GM18505 (cell line): ENCODE measurements around the gene TTC34.
"Not testable (repeated sequence)": the region's sequence is repeated elsewhere in the genome, so short reads cannot be mapped to it uniquely, and the experiment has no call there.

ENCODE experiments used
- ATAC-seq: cut with Tn5 transposase; IDR thresholded peaks from one replicate; pipeline ENCODE4 v1.9.1; 2021; ENCODE audit not compliant: unreplicated experiment
- POLR2A ChIP-seq: IDR thresholded peaks from 4 replicates; pipeline ENCODE4 v1.6.1; 2011; ENCODE audit warnings: borderline replicate concordance; ENCODE audit not compliant: insufficient read depth, insufficient read length; ENCODE audit errors: extremely low read depth

The TTC34 gene

GRCh38 chr1:2633366-2633935, 168.0 kb downstream of the TTC34 start:
- TF ChIP-seq POLR2A, result no peak
- ATAC-seq, result no peak

- ATAC-seq, result no peak
- TF ChIP-seq POLR2A, result no peak
Observed at GRCh38 chr1:2632561-2633361, 168.7 kb downstream of the TTC34 start, which contains the start of gene MMEL1. Gene MMEL1, minus strand, starts transcription at chr1:2633016. Its CDS starts 3,532 bp downstream, at chr1:2629484.

DNA sequence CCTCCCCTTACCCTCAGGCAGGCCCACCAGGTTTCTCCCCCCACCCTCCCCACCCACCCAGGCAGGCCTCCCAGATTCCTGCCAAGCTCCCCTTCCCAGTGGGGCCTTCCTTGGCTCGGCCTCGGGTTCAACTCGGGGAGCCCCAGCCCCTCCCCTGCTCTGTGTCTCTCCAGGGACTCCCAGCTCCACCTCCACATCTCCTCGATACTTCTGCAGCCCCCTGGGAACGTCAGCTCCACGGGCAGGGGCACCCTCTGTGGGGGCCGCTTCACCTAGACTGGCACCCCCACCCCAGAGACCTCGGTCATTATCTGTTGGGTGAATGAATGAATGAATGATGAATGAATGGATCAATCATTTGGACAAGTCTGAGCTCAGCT, 169.5 kb downstream of the TTC34 start:
- no peak for TF ChIP-seq POLR2A
- ATAC-seq, result no peak

DNA sequence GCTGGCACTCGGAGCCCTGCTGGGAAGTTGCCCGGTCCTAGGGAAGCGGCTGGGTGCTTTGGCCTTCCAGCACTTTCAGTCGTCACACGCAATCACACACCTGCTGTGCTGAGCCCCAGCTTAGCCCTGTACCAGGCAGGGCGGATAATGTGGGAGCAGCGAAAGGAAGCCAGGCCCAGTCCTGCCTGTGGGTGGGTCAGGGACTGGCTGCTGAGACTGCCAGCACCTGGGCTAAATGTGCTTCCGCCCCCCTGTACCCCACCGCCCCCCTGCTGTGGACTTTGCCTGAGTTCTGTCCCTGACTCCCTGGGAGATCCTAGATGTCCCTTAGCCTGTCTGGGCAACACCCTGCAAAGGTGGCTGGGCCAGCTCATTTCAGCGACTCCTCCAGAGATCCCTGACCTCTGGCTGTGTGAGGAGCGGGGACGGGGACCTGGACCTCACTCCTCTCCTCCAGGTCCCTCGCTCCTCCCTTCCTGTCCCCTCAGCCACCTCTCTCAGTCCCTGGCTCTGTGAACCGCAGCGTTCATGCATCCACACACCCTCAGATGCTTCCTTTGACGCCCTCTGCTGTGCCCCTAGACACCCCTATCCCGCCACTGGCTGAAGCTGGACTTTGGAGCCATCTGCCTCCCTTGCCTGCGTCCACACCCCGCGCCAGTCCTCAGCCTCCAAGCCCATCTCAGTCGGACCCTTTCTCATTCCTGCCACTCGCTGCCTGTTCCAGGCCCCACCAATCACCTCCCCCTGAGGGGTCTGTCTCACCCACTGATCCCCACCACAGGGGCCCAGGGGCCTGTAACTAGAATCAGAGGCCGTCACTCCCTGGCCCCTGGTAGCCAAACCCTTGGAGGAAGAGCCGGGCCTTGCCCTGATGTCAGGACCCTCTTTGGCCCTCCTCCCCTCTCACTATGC, 170.1 kb downstream of the TTC34 start:
- no peak for TF ChIP-seq POLR2A
- no peak for ATAC-seq

DNA sequence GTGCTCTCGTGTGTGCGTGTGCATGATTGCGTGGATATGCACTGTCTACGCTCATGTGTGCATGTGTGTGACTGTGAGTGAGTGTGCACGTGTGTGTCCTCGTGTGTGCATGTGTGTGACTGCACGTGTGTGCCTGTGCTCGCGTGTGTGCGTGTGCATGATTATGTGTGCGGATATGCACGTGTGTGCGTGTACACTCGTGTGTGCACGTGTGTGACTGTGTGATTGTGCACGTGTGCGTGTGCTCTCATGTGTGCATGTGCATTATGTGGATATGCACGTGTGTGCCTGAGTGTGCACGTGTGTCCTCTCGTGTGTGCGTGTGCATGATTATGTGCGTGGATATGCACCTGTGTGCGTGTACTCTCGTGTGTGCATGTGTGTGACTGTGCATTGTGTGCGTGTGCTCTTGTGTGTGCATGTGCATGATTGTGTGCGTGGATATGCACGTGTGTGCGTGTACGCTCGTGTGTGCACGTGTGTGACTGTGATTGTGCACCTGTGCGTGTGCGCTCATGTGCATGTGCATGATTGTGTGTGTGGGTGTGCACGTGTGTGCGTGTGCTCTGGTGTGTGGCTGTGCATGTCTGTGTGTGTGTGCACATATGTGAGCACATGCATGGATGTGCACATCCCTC, 170.9 kb downstream of the TTC34 start:
- no peak for ATAC-seq
- no peak for TF ChIP-seq POLR2A

GRCh38 chr1:2629627-2630497, 171.6 kb downstream of the TTC34 start:
- no peak for ATAC-seq
- TF ChIP-seq POLR2A, result no peak

DNA sequence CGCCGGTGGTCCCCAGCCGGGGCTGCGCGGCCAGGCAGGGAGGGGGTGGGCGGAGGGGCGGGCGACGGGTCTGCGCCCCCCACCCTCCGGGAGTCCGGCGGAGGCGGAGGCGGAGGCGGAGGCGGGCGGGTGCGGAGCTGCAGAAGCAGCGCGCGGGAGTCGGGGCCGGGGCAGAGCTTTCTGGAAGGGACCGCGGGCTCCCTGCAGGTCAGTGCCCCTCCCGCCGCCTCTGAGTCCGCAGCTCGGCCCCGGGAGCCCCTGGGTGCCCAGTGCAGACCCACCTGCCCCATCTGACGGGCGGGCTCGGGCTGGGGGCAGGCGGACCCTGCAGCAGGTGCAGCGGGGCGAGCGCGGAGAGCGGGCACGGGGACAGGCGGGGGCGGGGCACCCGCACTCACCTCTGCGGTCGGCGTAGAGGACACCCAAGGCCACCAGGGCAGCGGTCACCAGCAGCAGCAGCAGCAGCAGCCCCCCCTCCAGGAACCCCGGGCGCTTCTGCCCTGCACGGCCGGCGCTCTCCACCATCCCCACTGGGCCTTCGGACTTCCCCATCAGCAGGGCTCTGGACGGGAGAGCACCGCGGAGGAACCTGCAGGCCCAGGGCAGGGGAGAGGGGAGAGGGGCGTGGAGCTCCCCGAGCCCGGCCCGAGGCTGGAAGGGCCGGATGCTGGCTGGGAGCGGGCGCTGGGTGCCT, 172.4 kb downstream of the TTC34 start:
- no peak for ATAC-seq
- no peak for TF ChIP-seq POLR2A

DNA sequence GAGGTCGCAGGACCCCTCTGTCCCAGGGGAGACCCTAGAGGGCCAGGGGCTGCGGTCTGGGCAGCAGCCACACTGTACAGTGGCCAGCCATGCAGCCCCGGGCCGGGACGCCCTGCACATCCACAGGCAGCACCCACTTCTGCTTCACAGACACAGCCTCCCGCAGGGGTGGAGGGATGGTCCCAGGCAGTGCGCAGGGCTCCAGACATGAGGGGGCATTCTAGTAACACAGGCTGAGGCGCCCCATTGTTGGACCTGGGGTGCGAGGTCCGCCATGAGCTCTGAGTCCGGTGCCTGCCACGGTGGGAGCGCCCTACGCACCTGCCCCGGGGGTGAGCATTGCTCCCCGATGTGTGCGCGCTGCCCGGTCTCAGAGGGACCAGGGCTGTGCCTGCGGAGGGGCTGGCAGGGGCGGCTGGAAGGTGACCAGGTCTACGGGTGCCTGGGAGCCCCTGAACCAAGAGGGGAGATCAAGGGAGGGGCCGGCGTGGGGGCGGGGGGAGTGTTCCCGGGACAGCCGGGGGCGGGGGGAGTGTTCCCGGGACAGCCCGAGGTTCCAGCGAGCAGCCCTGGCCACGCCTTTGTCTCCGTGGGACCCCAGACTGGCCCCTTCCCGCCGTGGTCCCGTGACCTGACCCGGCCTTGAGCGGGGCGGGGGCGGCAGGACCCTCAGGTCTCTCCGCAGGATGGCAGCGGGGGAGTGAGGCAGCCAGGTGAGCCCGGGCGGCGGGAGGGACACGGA, 173.1 kb downstream of the TTC34 start:
- no peak for TF ChIP-seq POLR2A
- no peak for ATAC-seq

- no peak for ATAC-seq
- no peak for TF ChIP-seq POLR2A
Observed at GRCh38 chr1:2627746-2628145, 173.7 kb downstream of the TTC34 start.

DNA sequence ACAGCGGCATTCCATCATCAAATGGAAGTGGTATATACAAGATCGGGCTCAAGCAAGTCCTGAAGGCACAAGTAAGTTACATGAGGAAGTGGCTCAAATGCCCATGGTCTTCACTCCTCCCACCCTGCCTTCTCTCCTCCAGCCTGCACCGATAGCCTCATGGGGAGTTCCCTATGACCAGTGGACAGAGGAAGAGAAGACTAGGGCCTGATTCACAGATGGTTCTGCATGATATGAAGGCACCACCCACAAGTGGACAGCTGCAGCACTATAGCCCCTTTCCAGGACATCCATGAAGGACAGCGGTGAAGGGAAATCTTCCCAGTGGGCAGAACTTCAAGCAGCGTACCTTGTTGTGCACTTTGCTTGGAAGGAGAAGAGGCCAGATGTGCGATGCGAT, 175.7 kb downstream of the TTC34 start:
- not testable (repeated sequence) for ATAC-seq

- TF ChIP-seq POLR2A, result no peak
Observed at GRCh38 chr1:2625311-2625710, 176.2 kb downstream of the TTC34 start.

More at GRCh38 chr1:2625311-2625710, 176.2 kb downstream of the TTC34 start:
- no peak for ATAC-seq
